Measurements from ENCODE around the gene SLITRK1. TPM values are rescaled to one million over a fixed set of nuclear protein-coding genes. Genes with fewer than 3 reads are reported as not detected.

The SLITRK1 gene
- total RNA-seq, 6 donors from 2014 or later = not detected

- no peaks in the 10 kb centered on the region for H3K27me3 ChIP-seq
- WGBS, 2 donors = 86 to 88% methylated on average over 3 of the region's 3 CpGs
- TF ChIP-seq EP300 (IDR thresholded peaks at IDR 0.05) (no peak), POLR2AphosphoS5 (IDR thresholded peaks at IDR 0.05) (no peak), POLR2A (IDR thresholded peaks at IDR 0.05) (no peak), CTCF (IDR thresholded peaks at IDR 0.05) (no peak)
- no peaks in the 10 kb centered on the region for H3K4me1 ChIP-seq
- H3K9me3 ChIP-seq = no peaks in the 10 kb centered on the region
- ATAC-seq (ENCODE audit: low FRiP score in 2 of 2) = no peak
- H3K36me3 ChIP-seq = no peaks in the 10 kb centered on the region
- no peak overlapping the region for H3K27ac ChIP-seq
- no peak overlapping the region for H3K4me3 ChIP-seq
- no peak for DNase-seq
Measured at GRCh38 chr13:83890358-83890757, 8.1 kb upstream of the SLITRK1 start.

GRCh38 chr13:83884141-83884540, 1.9 kb upstream of the SLITRK1 start:
- ATAC-seq (ENCODE audit: low FRiP score in 2 of 2) (no peak), DNase-seq (no peak)
- H3K4me3 ChIP-seq = no peak overlapping the region
- H3K4me1 ChIP-seq = peaks cover 0 to 19% (median 1%) of the 10 kb centered on the region in 4 donors
- peaks cover 0 to 4% (median under 1%) of the 10 kb centered on the region in 4 donors for H3K27me3 ChIP-seq
- H3K9me3 ChIP-seq = no peaks in the 10 kb centered on the region
- H3K27ac ChIP-seq = no peak overlapping the region
- TF ChIP-seq EP300 (IDR thresholded peaks at IDR 0.05) = no peak
- H3K36me3 ChIP-seq = no peaks in the 10 kb centered on the region

- H3K27ac ChIP-seq = no peak overlapping the region
- peaks cover 0 to 4% (median 2%) of the 10 kb centered on the region in 4 donors for H3K27me3 ChIP-seq
- no peak overlapping the region for H3K4me3 ChIP-seq
- no peaks in the 10 kb centered on the region for H3K9me3 ChIP-seq
- no peak for ATAC-seq (ENCODE audit: low FRiP score in 2 of 2)
- peaks cover 0 to 21% (median 1%) of the 10 kb centered on the region in 4 donors for H3K4me1 ChIP-seq
- no peak for DNase-seq
- TF ChIP-seq POLR2A (IDR thresholded peaks at IDR 0.05) = no peak
- TF ChIP-seq CTCF (IDR thresholded peaks at IDR 0.05) = no peak
- no peak for TF ChIP-seq EP300 (IDR thresholded peaks at IDR 0.05)
- H3K36me3 ChIP-seq = no peaks in the 10 kb centered on the region
- WGBS, 2 donors = 11% methylated on average over 14 of the region's 14 CpGs
Measured at GRCh38 chr13:83883061-83883523, 818 bp upstream of the SLITRK1 start.

GRCh38 chr13:83882606-83882959, 309 bp upstream of the SLITRK1 start:
- no peak overlapping the region for H3K4me3 ChIP-seq
- H3K4me1 ChIP-seq = peaks cover 0 to 21% (median 1%) of the 10 kb centered on the region in 4 donors
- H3K27me3 ChIP-seq = peaks cover 0 to 4% (median 2%) of the 10 kb centered on the region in 4 donors
- H3K36me3 ChIP-seq = no peaks in the 10 kb centered on the region
- no peaks in the 10 kb centered on the region for H3K9me3 ChIP-seq
- DNase-seq (no peak), ATAC-seq (ENCODE audit: low FRiP score in 2 of 2) (no peak)
- TF ChIP-seq POLR2A (IDR thresholded peaks at IDR 0.05) = no peak
- TF ChIP-seq EP300 (IDR thresholded peaks at IDR 0.05) = no peak
- no peak for TF ChIP-seq POLR2AphosphoS5 (IDR thresholded peaks at IDR 0.05)
- no peak for TF ChIP-seq CTCF (IDR thresholded peaks at IDR 0.05)
- no peak overlapping the region for H3K27ac ChIP-seq
- WGBS, 2 donors = 14 to 18% methylated on average over 9 of the region's 9 CpGs

GRCh38 chr13:83881140-83881684, 1.1 kb downstream of the SLITRK1 start:
- peaks cover 0 to 4% (median 2%) of the 10 kb centered on the region in 4 donors for H3K27me3 ChIP-seq
- TF ChIP-seq POLR2AphosphoS5 (IDR thresholded peaks at IDR 0.05) = no peak
- no peak for TF ChIP-seq CTCF (IDR thresholded peaks at IDR 0.05)
- no peak for TF ChIP-seq POLR2A (IDR thresholded peaks at IDR 0.05)
- TF ChIP-seq EP300 (IDR thresholded peaks at IDR 0.05) = no peak
- DNase-seq (no peak), ATAC-seq (ENCODE audit: low FRiP score in 2 of 2) (no peak)
- 3 to 7% methylated on average over 19 of the region's 19 CpGs for WGBS, 2 donors
- no peaks in the 10 kb centered on the region for H3K9me3 ChIP-seq
- peaks cover 0 to 21% (median 1%) of the 10 kb centered on the region in 4 donors for H3K4me1 ChIP-seq
- H3K27ac ChIP-seq = no peak overlapping the region
- no peak overlapping the region for H3K4me3 ChIP-seq
- H3K36me3 ChIP-seq = no peaks in the 10 kb centered on the region
